Measurements from ENCODE around the gene PPP1R3C.

The PPP1R3C gene

DNA sequence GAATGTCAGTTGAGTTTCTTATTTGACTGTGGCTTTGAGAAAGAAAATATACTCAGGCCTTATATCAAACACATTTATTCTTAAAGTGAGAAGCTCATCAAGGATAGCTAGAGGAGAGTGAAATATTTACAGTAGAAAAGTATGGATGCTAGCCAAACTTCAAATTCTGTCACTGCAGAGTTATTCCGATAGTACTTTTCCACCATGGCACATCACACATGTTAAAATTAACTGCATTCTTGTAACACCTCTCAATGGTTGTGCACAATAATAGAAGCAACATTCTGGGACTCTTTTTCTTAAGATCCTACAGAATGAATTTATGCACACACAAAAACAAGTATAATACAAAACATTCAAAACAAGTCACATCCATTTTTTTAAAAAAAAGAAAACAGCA, 4.5 kb downstream of the PPP1R3C start:
- DNase-seq, result no peak

DNA sequence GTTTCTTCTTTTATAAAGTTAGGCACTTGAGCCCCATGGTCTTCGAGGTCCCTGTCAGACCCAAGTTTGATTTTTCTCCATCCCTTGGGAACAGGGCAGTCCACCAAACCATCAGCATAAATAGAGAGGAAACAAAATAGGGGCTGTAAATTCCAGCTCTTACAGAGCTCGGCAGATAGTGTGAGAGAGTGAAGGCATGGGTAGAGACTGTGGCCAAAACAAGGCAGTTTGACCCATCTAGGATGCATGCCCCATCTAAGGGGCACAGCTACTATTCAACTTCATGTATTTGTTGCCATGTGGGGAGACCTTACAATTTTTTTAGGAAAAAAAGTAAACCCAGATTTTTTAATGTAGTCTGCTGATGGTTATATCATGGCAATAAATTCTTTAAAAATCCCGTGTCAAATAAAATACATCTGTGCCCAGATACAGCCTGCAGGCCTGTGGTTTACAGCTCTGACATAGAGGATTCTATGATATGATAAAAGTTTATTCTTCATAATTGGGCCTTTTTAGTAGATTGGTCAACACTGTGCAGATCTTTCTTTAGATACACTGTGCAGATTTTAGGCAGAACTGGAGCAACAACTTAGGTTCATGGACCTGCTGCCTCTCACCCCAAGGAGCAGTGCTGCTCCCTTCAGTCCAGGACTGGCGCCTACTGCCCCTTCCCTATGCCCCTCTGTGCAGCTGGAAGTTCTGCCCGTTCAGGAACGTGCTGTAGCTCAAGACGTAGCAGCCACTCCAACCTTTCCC, 5.3 kb downstream of the PPP1R3C start:
- no peak for DNase-seq

DNA sequence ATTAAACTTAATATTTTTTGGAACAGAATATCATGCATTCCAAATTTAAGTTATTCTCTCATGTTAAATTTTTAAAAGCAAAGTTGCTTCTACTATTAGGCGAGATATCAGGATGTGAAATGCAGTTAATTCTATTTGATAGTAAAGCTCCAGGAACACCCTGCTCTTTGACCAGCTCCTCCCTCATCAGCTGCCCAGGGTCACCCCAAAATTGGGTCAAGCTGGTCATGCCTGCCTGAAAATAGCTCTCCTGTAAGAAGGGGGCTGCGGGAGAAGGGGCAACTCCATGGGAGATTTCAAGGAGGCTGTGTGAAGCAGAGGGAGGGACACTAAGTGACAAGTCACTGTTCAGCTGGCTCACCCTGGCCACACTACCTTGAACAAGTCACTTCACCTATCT, 5.9 kb downstream of the PPP1R3C start:
- no peak for DNase-seq

DNA sequence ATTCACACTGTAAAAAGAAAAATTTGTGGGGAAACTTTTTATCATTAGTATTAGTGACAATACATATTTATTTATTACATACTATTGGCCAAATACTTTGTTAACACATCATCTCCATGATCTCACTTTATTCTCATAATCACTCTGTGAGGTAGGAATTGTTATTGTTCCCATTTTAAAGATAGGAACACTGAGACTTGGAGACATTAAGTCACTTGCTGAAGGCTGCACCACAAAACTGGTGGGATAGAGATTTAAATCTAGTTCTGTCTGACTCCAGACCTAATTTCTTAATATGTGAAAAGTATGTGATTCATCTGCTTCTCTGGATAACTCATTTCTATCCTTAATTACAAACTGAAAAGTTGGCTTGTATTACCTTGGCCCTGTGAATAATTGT, 8.2 kb downstream of the PPP1R3C start:
- no peak for DNase-seq

DNA sequence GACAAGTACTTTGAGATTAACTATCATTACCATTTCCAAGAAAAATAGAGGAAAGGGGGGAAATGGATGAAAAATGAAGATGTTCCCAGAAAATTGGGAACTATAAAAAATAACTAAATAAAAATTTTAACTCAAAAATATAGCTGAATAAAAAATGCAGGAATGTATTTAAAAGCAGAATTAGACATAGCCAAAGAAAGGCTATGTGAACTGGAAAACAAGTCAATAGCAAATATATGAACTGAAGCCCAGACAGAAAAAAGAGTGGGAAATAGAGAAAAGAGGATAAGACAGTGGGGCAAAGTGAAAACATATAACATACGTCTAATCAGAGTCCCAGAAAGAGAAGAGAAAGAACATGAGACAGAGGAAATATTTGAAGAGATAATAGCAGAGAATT, 10.3 kb downstream of the PPP1R3C start:
- no peak for DNase-seq

- DNase-seq, result no peak
Measured at GRCh38 chr10:91621483-91622113, 11.3 kb downstream of the PPP1R3C start.

GRCh38 chr10:91617072-91617609, 15.7 kb downstream of the PPP1R3C start:
- DNase-seq, result no peak

DNA sequence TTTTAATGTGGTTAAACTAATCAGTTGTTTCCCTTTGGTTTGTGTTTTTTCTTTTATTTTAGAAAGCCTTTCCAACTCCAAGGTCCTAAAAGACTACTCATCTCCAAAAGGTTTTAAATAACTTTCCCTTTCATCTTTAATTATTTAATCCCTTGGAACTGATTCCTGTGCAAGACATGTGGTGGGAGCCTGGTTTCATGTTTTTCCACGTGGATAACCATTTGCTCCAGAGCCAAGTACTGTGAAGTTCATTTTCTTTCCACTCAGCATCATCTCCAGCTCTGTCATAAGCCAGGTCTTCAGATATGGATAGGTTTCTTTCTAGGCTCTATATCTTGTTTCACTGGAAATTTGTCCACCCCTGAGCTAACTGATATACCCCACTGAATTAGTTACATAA, 16.7 kb downstream of the PPP1R3C start:
- DNase-seq, result no peak

DNA sequence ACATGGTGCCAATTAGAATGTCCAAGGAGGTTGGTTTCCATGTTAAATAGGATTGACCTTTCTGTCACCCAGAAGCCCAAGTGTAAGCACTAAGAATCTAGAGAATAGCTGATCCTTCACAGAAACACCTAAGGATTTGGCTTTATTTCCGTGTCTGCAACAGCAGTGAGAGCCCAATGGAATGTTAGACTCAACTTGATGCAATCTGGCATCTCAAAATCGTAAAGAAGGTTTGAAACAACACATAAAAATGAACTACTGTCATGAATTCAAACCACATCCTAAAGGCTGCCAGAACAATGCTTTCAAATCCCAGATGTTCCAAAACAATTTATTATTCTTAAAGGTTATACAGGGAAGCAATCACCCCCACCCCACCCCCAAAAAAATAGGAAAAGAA, 18.6 kb downstream of the PPP1R3C start:
- DNase-seq, result no peak

- DNase-seq, result peak; percentile 19
Measured at GRCh38 chr10:91613411-91614187, 19.3 kb downstream of the PPP1R3C start.

DNA sequence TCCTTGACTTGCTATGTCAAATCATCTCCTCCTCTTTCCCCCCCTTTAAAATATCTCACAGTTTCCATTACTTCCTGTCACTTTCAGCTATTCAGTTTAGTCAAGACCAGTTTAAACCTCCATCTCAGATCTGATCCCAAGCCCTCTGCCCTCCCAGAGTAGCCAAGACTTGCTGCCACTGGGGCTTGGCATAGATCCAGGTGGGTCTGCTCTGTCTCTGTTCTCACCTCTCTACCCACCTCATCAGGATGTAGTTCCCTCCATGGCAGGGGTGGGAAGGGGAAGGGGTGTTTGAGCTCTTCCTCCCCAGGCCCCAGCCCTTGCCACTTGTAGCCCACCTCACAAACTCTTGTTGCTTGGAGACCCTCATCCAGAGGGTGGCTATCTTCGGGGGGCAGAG, 22.0 kb downstream of the PPP1R3C start:
- no peak for DNase-seq

- DNase-seq, result no peak
Measured at GRCh38 chr10:91610444-91610843, 22.4 kb downstream of the PPP1R3C start.

DNA sequence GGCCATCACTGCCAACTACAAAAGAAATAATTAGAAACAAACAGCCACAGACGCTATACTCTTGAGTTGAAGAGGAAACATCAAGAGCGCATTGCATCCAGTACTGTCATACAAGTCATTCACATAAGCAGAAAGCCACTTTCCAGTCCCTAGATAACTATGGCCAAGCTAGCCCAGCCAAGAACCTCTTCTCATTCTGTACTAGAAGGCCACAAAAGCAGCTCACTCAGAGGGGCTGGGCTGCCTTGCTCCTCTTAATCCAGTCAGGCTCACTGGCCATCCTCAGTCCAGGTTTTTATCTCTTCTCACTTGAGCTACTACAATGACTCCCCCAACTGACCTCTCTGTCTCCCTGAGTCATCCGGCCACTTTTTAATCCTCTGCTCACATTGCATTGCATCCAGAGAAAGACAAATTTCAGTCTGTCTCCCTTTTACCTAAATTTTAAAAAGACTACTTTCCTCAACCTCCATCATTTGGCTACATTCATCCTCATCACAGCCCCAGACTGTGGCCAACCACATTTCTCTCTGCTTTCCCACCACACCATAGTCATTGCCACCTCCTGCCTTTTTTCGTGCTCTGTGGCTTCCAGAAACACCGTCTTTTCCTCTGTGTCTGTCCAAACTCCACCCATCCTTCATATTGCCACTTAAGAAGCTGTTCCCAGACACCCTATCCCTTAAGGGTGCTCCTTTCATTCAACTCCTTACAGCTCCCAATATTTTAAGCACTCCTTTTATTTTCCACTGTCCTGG, 25.0 kb downstream of the PPP1R3C start:
- DNase-seq, result no peak

- no peak for DNase-seq
Measured at GRCh38 chr10:91605968-91606367, 26.9 kb downstream of the PPP1R3C start.

DNA sequence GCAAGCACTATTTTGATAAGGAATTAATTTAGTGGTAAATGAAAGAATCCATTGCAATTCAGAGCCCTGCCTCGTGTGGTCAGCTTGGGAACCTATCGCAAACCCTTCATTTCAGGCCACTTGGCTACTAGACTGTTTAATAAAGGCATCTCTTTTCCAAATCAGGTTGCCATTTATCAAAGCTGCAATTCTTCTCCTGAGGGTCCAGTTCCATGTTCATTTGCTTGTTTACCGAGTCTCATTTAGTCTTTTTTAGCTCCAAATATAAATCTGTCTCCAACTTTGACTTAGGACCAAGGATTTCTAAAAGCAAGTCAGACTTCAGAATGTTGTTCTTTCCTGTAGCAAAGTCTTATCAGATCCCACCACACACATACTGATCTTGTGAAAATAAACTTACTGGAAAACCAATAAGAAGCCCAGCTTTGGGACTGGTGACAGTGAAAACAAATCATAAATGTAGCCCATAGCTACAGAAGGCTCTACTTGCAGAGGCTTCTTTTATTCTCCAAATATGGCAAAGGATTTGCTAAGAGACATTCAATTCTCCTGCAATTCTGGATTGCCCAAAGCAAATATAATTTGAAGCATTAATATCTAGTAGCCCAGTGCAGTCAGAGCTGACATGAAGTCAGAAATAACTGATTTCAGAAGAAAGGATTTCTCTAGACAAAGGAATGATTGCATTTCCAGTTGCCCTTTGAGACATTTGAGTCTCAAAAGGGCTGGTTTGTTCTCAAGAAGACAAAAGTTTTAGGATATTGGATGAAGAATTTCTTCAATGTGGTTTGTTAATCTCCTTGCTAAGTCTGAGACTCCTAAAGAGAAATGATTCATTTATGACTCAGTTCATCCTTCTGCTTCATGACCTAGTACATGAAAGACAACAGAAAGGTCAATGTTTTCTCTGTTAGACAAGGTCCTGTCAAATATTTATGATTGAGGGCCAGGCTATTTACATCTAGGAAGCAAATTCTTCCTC, 28.0 kb downstream of the PPP1R3C start:
- DNase-seq, result peak; percentile 24

DNA sequence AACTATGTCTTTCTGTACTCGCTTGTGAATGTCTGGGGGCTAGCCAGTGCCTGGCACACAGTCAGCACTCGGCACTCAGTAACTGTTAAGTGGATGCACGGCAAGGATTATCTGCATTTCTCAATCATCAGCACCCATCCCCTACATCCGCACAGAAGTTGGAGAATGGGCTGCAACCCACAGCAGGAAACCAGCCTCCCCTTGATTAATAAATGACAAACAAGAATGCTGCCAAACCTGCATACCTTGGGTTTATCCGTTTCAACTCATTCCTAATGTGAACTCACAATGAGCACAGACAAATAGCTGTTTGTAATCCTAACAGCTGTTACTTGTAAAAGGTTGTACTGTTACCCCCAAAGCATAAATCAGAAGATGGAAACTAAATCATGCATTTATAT, 28.9 kb downstream of the PPP1R3C start:
- peak; percentile 57 for DNase-seq

- DNase-seq, result no peak
Measured at GRCh38 chr10:91602868-91603568, 29.9 kb downstream of the PPP1R3C start.

DNA sequence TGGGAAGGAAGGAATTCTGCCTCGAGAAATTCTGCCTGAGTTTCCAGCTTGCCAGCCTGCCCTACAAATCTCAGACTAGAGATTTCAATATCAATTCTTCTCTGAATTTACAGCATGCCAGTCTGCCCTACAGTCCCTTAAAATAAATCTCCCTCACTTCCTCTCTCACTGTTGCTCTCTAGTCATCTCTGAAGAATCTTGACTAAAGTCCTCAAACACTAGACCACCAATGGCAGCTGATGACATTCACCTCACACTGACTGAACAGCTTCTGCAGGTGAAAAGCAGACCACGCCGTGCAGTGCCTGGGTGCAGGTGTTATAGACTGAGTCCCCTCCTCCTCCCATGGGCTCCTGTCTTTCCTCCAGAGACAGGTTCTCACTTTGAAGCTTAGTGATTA, 30.4 kb downstream of the PPP1R3C start:
- DNase-seq, result no peak

DNA sequence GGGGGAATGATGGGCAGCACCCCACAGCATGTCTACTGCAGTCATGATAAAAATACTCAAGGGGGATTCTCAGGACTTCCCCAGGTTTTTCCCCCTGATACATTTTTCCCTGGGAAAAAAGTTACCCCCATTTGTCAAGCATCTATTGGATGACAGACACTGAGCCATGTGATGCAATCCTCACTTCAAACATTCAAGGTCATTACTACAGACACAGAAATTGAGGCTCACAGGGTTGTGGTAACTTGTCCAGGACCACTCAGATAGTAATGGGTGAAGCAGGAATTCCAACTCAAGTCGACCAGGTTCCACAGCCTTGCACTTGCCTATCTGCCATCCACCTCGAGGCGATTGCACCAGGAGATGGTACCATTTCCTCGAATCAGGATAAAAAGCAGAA, 31.7 kb downstream of the PPP1R3C start:
- no peak for DNase-seq

DNA sequence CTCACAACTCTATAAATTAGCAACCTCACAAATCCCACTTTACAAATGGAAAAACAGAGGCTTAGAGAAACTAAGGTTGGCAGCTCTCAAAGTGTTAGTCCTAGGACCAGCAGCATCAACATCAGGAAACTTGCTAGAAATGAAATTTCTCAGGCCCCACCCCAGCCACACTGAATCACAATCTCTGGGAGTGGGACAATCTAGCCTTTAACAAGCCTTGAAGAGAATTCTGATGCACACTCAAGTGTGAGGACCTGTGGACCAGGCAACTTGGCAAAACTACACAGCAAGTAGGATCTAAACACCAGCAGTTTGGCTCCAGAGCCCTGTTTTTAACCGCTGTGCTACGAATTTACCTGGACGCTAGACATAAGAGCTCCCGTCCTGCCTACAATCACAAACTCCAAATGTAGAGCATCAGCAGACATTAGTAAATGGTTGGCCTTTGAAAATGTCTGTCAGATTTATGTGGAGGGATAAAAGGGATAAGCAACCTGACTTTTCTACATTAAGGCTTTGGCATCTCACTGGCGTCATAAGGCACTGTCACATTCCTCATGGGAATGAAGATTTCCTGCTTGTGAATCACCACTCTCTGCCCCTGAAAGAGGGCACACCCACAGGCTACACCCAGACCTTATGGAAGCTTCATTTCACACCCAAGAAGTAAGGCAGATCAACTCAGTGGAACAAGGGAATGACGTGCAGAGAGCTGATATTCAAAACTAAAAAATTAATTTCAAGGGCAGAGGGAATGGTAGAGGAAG, 34.5 kb downstream of the PPP1R3C start:
- DNase-seq, result no peak
